Measurements from ENCODE around the gene SOCS2. TPM values are rescaled to one million over a fixed set of nuclear protein-coding genes. Genes with fewer than 3 reads are reported as not detected.
"Not testable (repeated sequence)": the region's sequence is repeated elsewhere in the genome, so short reads cannot be mapped to it uniquely, and the experiment has no call there.

The SOCS2 gene
- total RNA-seq, 4 donors from 2014 or later = 6.6 to 16.7 (median 10.2) TPM

- no peak overlapping the region for H3K27ac ChIP-seq
- H3K4me1 ChIP-seq = no peaks in the 10 kb centered on the region
- no peaks in the 10 kb centered on the region for H3K9me3 ChIP-seq
- TF ChIP-seq CTCF (IDR thresholded peaks at IDR 0.05) (no peak), POLR2AphosphoS5 (IDR thresholded peaks at IDR 0.05) (no peak), POLR2A (IDR thresholded peaks at IDR 0.05) (no peak), EP300 (IDR thresholded peaks at IDR 0.05) (no peak)
- no peak overlapping the region for H3K4me3 ChIP-seq
- WGBS = 87% methylated on average over 8 of the region's 8 CpGs
- no peak for DNase-seq (ENCODE audit: low spot score in 2 of 2)
- no peaks in the 10 kb centered on the region for H3K36me3 ChIP-seq
- H3K27me3 ChIP-seq = no peaks in the 10 kb centered on the region
These were observed 46.5 kb downstream of the SOCS2 start for GRCh38 chr12:93618891-93619410.

- no peaks in the 10 kb centered on the region for H3K9me3 ChIP-seq
- no peaks in the 10 kb centered on the region for H3K27me3 ChIP-seq
- no peak for DNase-seq (ENCODE audit: low spot score in 2 of 2)
- H3K27ac ChIP-seq = no peak overlapping the region
- peaks cover 14% of the 10 kb centered on the region for H3K4me1 ChIP-seq
- no peaks in the 10 kb centered on the region for H3K36me3 ChIP-seq
- no peak overlapping the region for H3K4me3 ChIP-seq
- no peak for TF ChIP-seq CTCF (IDR thresholded peaks at IDR 0.05)
- no peak for TF ChIP-seq POLR2AphosphoS5 (IDR thresholded peaks at IDR 0.05)
- TF ChIP-seq POLR2A (IDR thresholded peaks at IDR 0.05) = no peak
- no peak for TF ChIP-seq EP300 (IDR thresholded peaks at IDR 0.05)
- WGBS = 86% methylated on average over 2 of the region's 2 CpGs
These were observed 49.5 kb downstream of the SOCS2 start for GRCh38 chr12:93621986-93622385.

- no peak for TF ChIP-seq POLR2A (IDR thresholded peaks at IDR 0.05)
- no peak for TF ChIP-seq EP300 (IDR thresholded peaks at IDR 0.05)
- TF ChIP-seq POLR2AphosphoS5 (IDR thresholded peaks at IDR 0.05) = no peak
- no peak for TF ChIP-seq CTCF (IDR thresholded peaks at IDR 0.05)
- no peak overlapping the region for H3K4me3 ChIP-seq
- DNase-seq (ENCODE audit: low spot score in 2 of 2) = no peak
These were observed 50.0 kb downstream of the SOCS2 start for GRCh38 chr12:93622485-93622884.

GRCh38 chr12:93624595-93625294, 52.3 kb downstream of the SOCS2 start:
- Histone ChIP-seq H3K27me3 (no peaks in the 10 kb centered on the region), H3K27ac (peak overlapping the region; percentile 64), H3K9me3 (no peaks in the 10 kb centered on the region), H3K36me3 (no peaks in the 10 kb centered on the region), H3K4me1 (peaks cover 14% of the 10 kb centered on the region), H3K4me3 (no peak overlapping the region)
- no peak for DNase-seq (ENCODE audit: low spot score in 2 of 2)
- WGBS = 15% methylated on average over 2 of the region's 2 CpGs
- no peak for TF ChIP-seq CTCF (IDR thresholded peaks at IDR 0.05)
- TF ChIP-seq POLR2AphosphoS5 (IDR thresholded peaks at IDR 0.05) = no peak
- TF ChIP-seq EP300 (IDR thresholded peaks at IDR 0.05) = no peak
- TF ChIP-seq POLR2A (IDR thresholded peaks at IDR 0.05) = no peak

More at GRCh38 chr12:93622485-93622884, 50.0 kb downstream of the SOCS2 start:
- no peaks in the 10 kb centered on the region for H3K9me3 ChIP-seq
- H3K36me3 ChIP-seq = no peaks in the 10 kb centered on the region
- no peak overlapping the region for H3K27ac ChIP-seq
- peaks cover 14% of the 10 kb centered on the region for H3K4me1 ChIP-seq
- no peaks in the 10 kb centered on the region for H3K27me3 ChIP-seq
- WGBS = 67% methylated on average over 2 of the region's 2 CpGs

GRCh38 chr12:93625295-93625645, 52.8 kb downstream of the SOCS2 start:
- H3K36me3 ChIP-seq; H3K4me3 ChIP-seq; DNase-seq (ENCODE audit: low spot score in 2 of 2); H3K9me3 ChIP-seq; H3K27me3 ChIP-seq: not testable (repeated sequence)
- peaks cover 14% of the 10 kb centered on the region for H3K4me1 ChIP-seq
- peak overlapping the region; percentile 23 for H3K27ac ChIP-seq
- WGBS = 62% methylated on average over 8 of the region's 8 CpGs
